Activated B cell treated with CpG ODN at 0.5 μM for 24 hours (primary cell): ENCODE results near the gene DUSP6. TPM values are rescaled to one million over a fixed set of nuclear protein-coding genes. Genes with fewer than 3 reads are reported as not detected.

Experiments used
- ATAC-seq: fragments of 200-7000 bp; cut with Tn5 transposase; one replicate; pipeline ENCODE4 v1.10.0; 2021; ENCODE audit warnings: low read depth, mild to moderate bottlenecking, moderate library complexity
- CTCF ChIA-PET: fragments of 350-600 bp; sonication (Branson Sonifier 250); formaldehyde crosslinking; loops from one replicate; lab custom pipeline; 2021; ENCODE audit warnings: antibody characterized with exemption; lab: Charles Lee
- POLR2A ChIA-PET: fragments of 350-600 bp; sonication (Branson Sonifier 250); formaldehyde crosslinking; loops from one replicate; lab custom pipeline; 2021; ENCODE audit warnings: antibody characterized with exemption; lab: Charles Lee
- DNase-seq: peaks from one replicate; pipeline ENCODE4 v3.0.0; 2022
- H3K27ac Mint-ChIP-seq: one replicate; pipeline ENCODE4 v1.8.0; 2020; ENCODE audit warnings: mixed read lengths
- H3K27me3 Mint-ChIP-seq: one replicate; pipeline ENCODE4 v1.8.0; 2021; ENCODE audit warnings: mixed read lengths
- H3K36me3 Mint-ChIP-seq: one replicate; pipeline ENCODE4 v1.8.0; 2021; ENCODE audit warnings: low read depth, mixed read lengths
- H3K4me1 Mint-ChIP-seq: one replicate; pipeline ENCODE4 v1.8.0; 2021; ENCODE audit warnings: mixed read lengths
- H3K4me3 Mint-ChIP-seq: one replicate; pipeline ENCODE4 v1.8.0; 2020; ENCODE audit warnings: mild to moderate bottlenecking, mixed read lengths
- H3K9me3 Mint-ChIP-seq: one replicate; pipeline ENCODE4 v1.8.0; 2020; ENCODE audit warnings: mixed read lengths
- intact Hi-C: fragments of 100-400 bp; cut with micrococcal nuclease; formaldehyde crosslinking; loops from one replicate; pipeline ENCODE4 v1.15.1; 2024
- total RNA-seq: library from RNA; stranded (reverse); gene quantifications from 2 replicates; pipeline ENCODE4 v1.2.3, GENCODE V29; 2022
- TF ChIP-seq, protein P1 (sequence below): fragments of 200-600 bp; IDR thresholded peaks from one replicate; pipeline ENCODE4 v1.8.0; 2022; ENCODE audit warnings: antibody characterized with exemption, mild to moderate bottlenecking

The DUSP6 gene
- total RNA-seq, 1 donor from 2014 or later, result 1.6 TPM

DNA sequence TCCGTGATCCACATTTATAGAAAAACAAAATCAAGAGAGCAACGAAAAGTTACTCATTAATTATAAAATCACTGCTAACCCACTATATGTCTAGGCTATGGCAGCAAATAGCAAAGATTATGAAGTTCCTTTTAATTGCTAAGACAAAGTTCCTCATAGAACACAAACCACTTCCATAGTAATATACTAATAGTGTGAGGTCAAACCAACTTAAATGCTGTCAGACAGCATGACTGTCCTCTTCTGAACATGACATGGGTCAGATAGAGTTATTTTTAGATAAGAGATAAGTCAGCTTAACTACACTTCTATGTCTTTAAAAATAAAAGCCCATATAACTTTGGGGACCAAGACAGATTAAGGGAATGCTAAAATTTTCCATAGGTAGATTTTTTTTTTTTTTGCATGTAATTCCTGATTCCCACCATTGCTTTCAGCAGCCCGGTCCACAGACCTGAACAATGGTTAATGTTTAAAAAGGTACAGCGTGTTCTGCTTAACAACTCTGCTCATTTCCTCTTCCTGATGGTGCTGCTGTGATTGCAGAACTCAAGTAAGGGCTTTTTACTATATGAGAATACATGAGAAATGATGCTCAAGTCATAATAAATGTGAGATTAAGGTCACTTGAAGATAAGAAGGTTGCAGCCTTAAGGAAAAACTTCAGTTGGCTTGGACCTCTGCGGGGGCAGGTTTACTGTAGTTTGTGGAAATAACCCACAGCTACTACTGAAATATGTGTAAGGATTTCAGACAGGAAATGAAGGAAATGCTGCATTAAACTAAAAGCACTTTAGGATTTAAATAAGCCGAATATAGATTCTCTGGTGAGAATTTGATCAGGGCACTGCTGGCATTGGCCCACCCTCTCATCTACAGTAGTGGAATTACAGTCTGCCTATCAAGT lies 37.7 kb upstream of the DUSP6 start:
- ChIA-PET POLR2A (no interaction called here), CTCF (no interaction called here)
- no peak for DNase-seq
- H3K4me1 Mint-ChIP-seq, result peaks cover 10% of the 10 kb centered on the region
- no peak for ATAC-seq
- no peaks in the 10 kb centered on the region for H3K36me3 Mint-ChIP-seq
- H3K27ac Mint-ChIP-seq, result no peak overlapping the region
- TF ChIP-seq, protein P1, sequence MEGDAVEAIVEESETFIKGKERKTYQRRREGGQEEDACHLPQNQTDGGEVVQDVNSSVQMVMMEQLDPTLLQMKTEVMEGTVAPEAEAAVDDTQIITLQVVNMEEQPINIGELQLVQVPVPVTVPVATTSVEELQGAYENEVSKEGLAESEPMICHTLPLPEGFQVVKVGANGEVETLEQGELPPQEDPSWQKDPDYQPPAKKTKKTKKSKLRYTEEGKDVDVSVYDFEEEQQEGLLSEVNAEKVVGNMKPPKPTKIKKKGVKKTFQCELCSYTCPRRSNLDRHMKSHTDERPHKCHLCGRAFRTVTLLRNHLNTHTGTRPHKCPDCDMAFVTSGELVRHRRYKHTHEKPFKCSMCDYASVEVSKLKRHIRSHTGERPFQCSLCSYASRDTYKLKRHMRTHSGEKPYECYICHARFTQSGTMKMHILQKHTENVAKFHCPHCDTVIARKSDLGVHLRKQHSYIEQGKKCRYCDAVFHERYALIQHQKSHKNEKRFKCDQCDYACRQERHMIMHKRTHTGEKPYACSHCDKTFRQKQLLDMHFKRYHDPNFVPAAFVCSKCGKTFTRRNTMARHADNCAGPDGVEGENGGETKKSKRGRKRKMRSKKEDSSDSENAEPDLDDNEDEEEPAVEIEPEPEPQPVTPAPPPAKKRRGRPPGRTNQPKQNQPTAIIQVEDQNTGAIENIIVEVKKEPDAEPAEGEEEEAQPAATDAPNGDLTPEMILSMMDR, result no peak
- H3K4me3 Mint-ChIP-seq, result no peak overlapping the region
- intact Hi-C loops, result no loop called here
- H3K27me3 Mint-ChIP-seq, result no peaks in the 10 kb centered on the region
- no peaks in the 10 kb centered on the region for H3K9me3 Mint-ChIP-seq

DNA sequence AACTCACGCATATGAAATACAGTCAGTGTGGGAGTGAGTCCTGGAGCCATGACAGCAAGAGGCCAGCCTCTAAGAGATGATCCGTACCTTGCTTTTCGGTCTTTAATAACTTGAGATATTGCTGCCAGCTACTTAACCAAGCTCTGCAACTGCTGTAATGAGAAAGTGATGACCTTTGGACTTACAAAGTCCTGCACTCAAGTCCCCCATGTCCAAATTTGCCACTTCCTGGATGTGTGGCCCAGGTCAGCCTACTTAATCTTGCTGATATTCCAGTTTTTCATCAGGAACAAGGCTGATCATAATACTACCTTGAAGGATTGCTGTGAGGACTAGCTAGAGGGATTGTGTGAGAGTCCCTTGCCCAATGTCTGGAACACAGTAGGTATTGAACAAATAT lies 33.8 kb upstream of the DUSP6 start:
- Mint-ChIP-seq H3K27ac (no peak overlapping the region), H3K36me3 (no peaks in the 10 kb centered on the region), H3K4me3 (no peak overlapping the region), H3K4me1 (peaks cover 10% of the 10 kb centered on the region), H3K27me3 (peaks cover 6% of the 10 kb centered on the region), H3K9me3 (no peaks in the 10 kb centered on the region)
- TF ChIP-seq, protein P1, result no peak
- ATAC-seq (no peak), DNase-seq (no peak)
- intact Hi-C loops, result no loop called here
- ChIA-PET POLR2A (no interaction called here), CTCF (no interaction called here)

DNA sequence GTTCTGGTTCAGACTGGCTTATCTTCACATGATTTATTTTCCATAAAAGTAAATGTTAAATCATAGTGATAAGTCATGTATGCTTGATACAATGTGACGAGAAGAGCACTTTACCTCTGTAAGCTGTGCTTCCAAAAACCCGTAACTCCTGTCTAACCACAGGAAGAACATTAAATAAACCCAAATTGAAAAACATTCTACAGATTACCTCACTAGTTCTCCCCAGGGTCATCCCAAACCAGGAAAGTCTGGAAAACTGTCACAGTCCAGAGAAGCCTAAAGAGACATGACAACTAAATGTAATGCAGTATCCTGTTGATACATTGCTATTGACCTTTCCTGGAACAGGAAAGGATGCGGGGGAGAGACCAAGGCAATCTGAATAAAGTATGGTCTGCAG lies 32.5 kb upstream of the DUSP6 start:
- H3K36me3 Mint-ChIP-seq, result no peaks in the 10 kb centered on the region
- peaks cover 6% of the 10 kb centered on the region for H3K27me3 Mint-ChIP-seq
- ChIA-PET POLR2A (no interaction called here), CTCF (no interaction called here)
- ATAC-seq, result no peak
- intact Hi-C loops, result no loop called here
- no peak overlapping the region for H3K27ac Mint-ChIP-seq
- TF ChIP-seq, protein P1, result no peak
- H3K9me3 Mint-ChIP-seq, result no peaks in the 10 kb centered on the region
- no peak overlapping the region for H3K4me3 Mint-ChIP-seq
- peaks cover 2% of the 10 kb centered on the region for H3K4me1 Mint-ChIP-seq
- no peak for DNase-seq

DNA sequence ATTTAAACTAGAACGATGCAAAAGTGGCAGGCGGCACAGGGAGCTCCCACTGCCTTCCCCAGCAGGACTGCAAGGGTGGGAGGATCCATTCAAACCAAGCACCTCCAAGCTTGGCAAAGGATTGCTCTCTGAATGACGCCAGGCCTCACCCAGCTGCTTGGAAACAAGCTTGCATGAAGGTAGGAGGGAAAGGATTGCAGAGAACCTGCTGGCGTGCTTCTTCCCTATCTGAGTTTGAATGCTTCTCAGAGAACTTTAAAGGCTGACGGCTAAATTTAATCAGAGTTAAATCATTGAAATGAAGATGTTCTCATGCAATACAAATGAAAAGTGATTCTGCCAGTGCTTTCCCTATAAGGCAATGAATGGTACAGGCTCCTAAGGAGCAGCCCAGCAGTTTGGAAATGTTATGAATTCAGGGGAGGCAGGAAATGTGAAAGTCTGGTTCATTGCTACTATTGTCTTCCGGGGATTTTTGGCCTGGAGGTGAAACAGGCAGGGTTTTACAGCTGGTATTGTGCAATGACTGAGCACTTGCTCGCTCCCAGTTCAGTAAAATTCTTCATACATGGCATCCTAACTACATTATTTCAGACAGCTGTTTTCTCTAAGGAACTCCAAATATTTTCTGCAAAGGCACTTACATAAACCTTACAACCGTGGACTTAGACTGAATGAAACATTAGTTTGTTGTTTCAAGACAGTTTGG lies 31.9 kb upstream of the DUSP6 start:
- H3K27me3 Mint-ChIP-seq, result peaks cover 6% of the 10 kb centered on the region

More for the DNA sequence above, 31.9 kb upstream of the DUSP6 start:
- no peak for DNase-seq
- TF ChIP-seq, protein P1, result no peak
- H3K27ac Mint-ChIP-seq, result no peak overlapping the region
- H3K4me1 Mint-ChIP-seq, result no peaks in the 10 kb centered on the region
- CTCF ChIA-PET, result no interaction called here
- intact Hi-C loops, result no loop called here
- ATAC-seq, result no peak
- no peaks in the 10 kb centered on the region for H3K9me3 Mint-ChIP-seq
- H3K4me3 Mint-ChIP-seq, result no peak overlapping the region
- POLR2A ChIA-PET, result no interaction called here
- H3K36me3 Mint-ChIP-seq, result no peaks in the 10 kb centered on the region
